Breast epithelium (tissue), 4 donors: Measurements from ENCODE around the gene SDK1. TPM values are rescaled to one million over a fixed set of nuclear protein-coding genes. Genes with fewer than 3 reads are reported as not detected.

Experiments
- DNase-seq, 2 donors: peaks; one replicate each; pipeline ENCODE4 v3.0.0-alpha.2; 2019; ENCODE audit warnings: low spot score in 2 of 2
- H3K27ac ChIP-seq, 2 donors: fragments of 200-600 bp; sonication (generic) in 1 of 2; one replicate each; pipeline ENCODE4 v1.5.1; 2016 to 2019; ENCODE audit warnings: mild to moderate bottlenecking in 1 of 2
- H3K27me3 ChIP-seq, 2 donors: fragments of 200-600 bp; sonication (generic) in 1 of 2; one replicate each; pipeline versions ENCODE4 v1.5.1 to v1.6.0; 2017 to 2019; ENCODE audit warnings: control low read depth in 1 of 2, mild to moderate bottlenecking in 1 of 2
- H3K36me3 ChIP-seq: fragments of 200-600 bp; one replicate; pipeline ENCODE4 v1.5.1; 2019
- H3K4me1 ChIP-seq, 2 donors: fragments of 200-600 bp; sonication (generic); one replicate each; pipeline ENCODE4 v1.5.1; 2016 to 2019; ENCODE audit warnings: control low read depth in 1 of 2
- H3K4me3 ChIP-seq, 3 donors: fragments of 200-600 bp; sonication (generic); 1 replicate in 2 of 3; 2 replicates in 1 of 3; pipeline ENCODE4 v1.5.1; 2016 to 2019; ENCODE audit warnings: mild to moderate bottlenecking in 3 of 3, moderate library complexity in 2 of 3
- H3K9me3 ChIP-seq, 2 donors: fragments of 200-600 bp; sonication (generic) in 1 of 2; one replicate each; pipeline ENCODE4 v1.5.1; 2016 to 2019; ENCODE audit warnings: control low read depth in 1 of 2
- POLR2A ChIP-seq: fragments of 450-650 bp; IDR thresholded peaks from one replicate; pipeline ENCODE4 v1.6.1; 2016; ENCODE audit warnings: antibody characterized with exemption, mild to moderate bottlenecking, moderate library complexity
- POLR2AphosphoS5 ChIP-seq, 3 donors: sonication (generic); formaldehyde crosslinking; IDR thresholded peaks; one replicate each; pipeline ENCODE4 v1.6.1; 2017; ENCODE audit warnings: antibody characterized with exemption in 3 of 3
- intact Hi-C: fragments of 100-400 bp; cut with DNase I; formaldehyde crosslinking; loops from one replicate; pipeline ENCODE4 v1.15.1; 2023; ENCODE audit warnings: low total_unique reads
- total RNA-seq, 3 donors: library from RNA; depleted of rRNA; stranded (reverse); fragments of >200 nt; gene quantifications; one replicate each; pipeline ENCODE4 v1.1.0, GENCODE V29; 2016
- TF ChIP-seq, protein P1 (sequence below), 3 donors: fragments of 450-650 bp; IDR thresholded peaks; one replicate each; pipeline ENCODE4 v1.5.1; 2016 to 2017; ENCODE audit warnings: antibody characterized with exemption in 3 of 3, mild to moderate bottlenecking in 3 of 3, moderate library complexity in 3 of 3

SDK1 gene
- total RNA-seq, 3 donors from 2014 or later, result 3.7 to 18.2 (median 6.6) TPM

DNA sequence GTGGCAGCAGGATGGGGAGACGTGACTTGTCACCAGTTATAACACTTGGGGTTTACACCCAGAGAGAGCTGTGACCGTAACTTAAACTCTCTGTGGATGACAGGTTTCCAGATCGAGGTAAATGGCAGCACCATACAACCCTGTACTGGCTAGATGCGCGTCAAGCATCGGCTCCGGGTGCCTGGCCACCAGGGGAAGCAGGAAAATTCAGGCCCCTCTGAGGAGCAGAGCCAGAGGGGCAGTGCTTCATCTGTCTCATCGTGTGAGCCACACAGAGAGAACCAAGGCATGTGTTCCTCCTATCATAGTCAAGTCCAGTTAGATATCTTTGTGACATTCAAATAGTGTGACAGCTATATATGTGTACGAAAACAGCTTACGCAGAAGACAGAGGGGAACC is 728.9 kb downstream of the SDK1 start:
- TF ChIP-seq POLR2AphosphoS5 (IDR thresholded peaks at IDR 0.05) (no peak), POLR2A (no peak)
- TF ChIP-seq, protein P1, sequence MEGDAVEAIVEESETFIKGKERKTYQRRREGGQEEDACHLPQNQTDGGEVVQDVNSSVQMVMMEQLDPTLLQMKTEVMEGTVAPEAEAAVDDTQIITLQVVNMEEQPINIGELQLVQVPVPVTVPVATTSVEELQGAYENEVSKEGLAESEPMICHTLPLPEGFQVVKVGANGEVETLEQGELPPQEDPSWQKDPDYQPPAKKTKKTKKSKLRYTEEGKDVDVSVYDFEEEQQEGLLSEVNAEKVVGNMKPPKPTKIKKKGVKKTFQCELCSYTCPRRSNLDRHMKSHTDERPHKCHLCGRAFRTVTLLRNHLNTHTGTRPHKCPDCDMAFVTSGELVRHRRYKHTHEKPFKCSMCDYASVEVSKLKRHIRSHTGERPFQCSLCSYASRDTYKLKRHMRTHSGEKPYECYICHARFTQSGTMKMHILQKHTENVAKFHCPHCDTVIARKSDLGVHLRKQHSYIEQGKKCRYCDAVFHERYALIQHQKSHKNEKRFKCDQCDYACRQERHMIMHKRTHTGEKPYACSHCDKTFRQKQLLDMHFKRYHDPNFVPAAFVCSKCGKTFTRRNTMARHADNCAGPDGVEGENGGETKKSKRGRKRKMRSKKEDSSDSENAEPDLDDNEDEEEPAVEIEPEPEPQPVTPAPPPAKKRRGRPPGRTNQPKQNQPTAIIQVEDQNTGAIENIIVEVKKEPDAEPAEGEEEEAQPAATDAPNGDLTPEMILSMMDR (IDR thresholded peaks at IDR 0.05), result no peak
- intact Hi-C loops, result no loop called here
- Histone ChIP-seq H3K4me1 (no peaks in the 10 kb centered on the region), H3K27me3 (no peaks in the 10 kb centered on the region), H3K27ac (no peak overlapping the region), H3K9me3 (no peaks in the 10 kb centered on the region), H3K4me3 (no peak overlapping the region), H3K36me3 (no peaks in the 10 kb centered on the region)
- DNase-seq, result no peak

DNA sequence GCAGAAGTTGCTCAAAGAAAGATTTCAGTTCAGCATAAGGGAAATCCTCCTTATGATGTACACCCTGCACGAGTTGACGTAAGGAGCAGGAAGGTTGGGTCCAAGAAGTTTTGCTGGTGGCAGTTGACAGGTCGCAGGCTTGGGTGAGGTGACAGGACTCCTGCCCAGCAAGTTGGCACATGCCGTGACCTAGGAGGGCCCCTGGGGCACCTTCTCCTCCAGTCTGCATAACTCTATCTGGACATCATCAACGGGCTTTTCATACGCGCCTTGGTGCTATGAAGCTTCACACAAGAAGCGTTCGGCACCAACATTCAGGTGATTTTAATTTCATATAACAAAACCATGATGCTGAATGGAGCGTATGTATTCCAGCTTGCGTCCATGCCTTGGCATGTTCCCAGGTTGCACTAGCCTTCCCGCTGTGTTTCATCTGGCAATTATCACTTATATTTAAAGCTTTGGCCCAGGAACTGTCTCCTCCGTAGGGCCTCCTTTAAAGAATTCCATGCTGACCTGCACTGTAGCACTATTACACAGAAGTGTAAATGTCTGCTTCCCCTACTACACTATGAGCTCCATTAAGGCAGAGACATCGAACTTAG is 729.4 kb downstream of the SDK1 start:
- Histone ChIP-seq H3K9me3 (no peaks in the 10 kb centered on the region), H3K4me1 (no peaks in the 10 kb centered on the region), H3K27ac (no peak overlapping the region), H3K4me3 (no peak overlapping the region), H3K27me3 (no peaks in the 10 kb centered on the region), H3K36me3 (no peaks in the 10 kb centered on the region)
- intact Hi-C loops, result no loop called here
- no peak for DNase-seq
- TF ChIP-seq POLR2A (no peak), POLR2AphosphoS5 (IDR thresholded peaks at IDR 0.05) (no peak)
- TF ChIP-seq, protein P1 (IDR thresholded peaks at IDR 0.05), result no peak

DNA sequence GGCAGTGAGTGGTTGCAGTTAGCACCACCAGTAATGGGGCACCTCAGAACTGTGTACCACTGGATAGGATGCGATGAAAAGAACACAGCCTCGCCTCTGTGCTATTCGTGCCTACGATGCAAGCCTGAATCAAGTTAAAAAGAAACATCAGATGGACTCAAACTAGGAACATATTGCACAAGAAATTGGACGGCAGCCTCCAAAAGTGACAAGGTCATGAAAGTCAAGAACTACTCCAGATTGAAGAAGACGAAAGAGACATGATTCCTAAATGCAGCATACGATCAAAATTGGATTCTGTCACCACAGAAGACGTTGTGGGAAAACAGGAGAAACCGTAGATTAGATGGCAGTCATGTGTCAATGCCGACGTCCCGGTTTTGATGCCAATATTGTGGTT is 732.9 kb downstream of the SDK1 start:
- no peak for DNase-seq
- H3K9me3 ChIP-seq, result no peaks in the 10 kb centered on the region
- no peaks in the 10 kb centered on the region for H3K36me3 ChIP-seq
- no peak overlapping the region for H3K27ac ChIP-seq
- no peaks in the 10 kb centered on the region for H3K27me3 ChIP-seq
- H3K4me1 ChIP-seq, result no peaks in the 10 kb centered on the region
- intact Hi-C loops, result no loop called here
- H3K4me3 ChIP-seq, result no peak overlapping the region
- TF ChIP-seq POLR2AphosphoS5 (IDR thresholded peaks at IDR 0.05) (no peak), POLR2A (no peak)
- TF ChIP-seq, protein P1 (IDR thresholded peaks at IDR 0.05), result no peak

DNA sequence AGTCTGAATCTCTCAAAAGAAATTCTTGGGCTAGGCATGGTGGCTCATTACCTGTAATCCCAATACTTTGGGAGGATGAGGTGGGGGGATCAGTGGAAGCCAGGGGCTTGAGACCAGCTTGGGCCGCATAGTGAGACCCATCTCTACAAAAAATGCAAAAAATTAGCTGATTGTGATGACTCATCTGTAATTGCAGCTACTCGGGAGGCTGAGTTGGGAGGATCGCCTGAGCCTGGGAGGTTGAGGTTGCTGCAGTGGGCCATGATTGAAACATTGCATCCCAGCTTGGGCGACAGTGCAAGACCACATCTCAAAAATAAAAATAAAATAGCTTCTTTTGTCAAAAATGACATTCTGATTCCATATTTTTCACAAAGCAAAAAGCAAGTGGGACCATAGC is 736.3 kb downstream of the SDK1 start:
- Histone ChIP-seq H3K36me3 (no peaks in the 10 kb centered on the region), H3K27me3 (no peaks in the 10 kb centered on the region), H3K9me3 (no peaks in the 10 kb centered on the region), H3K4me1 (no peaks in the 10 kb centered on the region), H3K4me3 (no peak overlapping the region), H3K27ac (no peak overlapping the region)
- no peak for DNase-seq
- TF ChIP-seq POLR2AphosphoS5 (IDR thresholded peaks at IDR 0.05) (no peak), POLR2A (no peak)
- TF ChIP-seq, protein P1 (IDR thresholded peaks at IDR 0.05), result no peak
- intact Hi-C loops, result no loop called here

DNA sequence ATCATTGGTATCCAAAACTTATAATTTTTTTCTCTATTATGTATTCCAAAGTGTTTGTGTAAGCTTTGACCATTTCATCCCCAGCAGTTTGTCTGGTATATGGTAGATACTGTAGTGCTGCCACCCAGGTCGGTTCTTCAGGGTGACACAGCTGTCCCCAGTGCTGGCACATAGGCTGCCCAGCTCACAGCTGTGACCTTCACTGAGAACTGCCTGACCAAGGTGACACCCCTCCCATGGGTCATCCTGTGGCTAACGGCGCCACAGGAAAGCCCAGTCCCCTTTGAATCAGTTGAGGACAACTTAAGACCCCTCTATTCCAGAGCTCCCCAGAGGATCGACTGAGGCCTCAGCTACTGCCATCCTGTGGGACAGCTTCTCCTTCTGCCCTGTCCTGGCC is 736.8 kb downstream of the SDK1 start:
- intact Hi-C loops, result no loop called here
- H3K27ac ChIP-seq, result no peak overlapping the region
- no peak for TF ChIP-seq POLR2A
- no peak for TF ChIP-seq POLR2AphosphoS5 (IDR thresholded peaks at IDR 0.05)
- TF ChIP-seq, protein P1 (IDR thresholded peaks at IDR 0.05), result no peak

More for the DNA sequence above, 736.8 kb downstream of the SDK1 start:
- no peak overlapping the region for H3K4me3 ChIP-seq
- no peaks in the 10 kb centered on the region for H3K27me3 ChIP-seq
- H3K4me1 ChIP-seq, result no peaks in the 10 kb centered on the region
- no peaks in the 10 kb centered on the region for H3K36me3 ChIP-seq
- no peak for DNase-seq
- no peaks in the 10 kb centered on the region for H3K9me3 ChIP-seq
